Panc1 (cell line): ENCODE measurements around the gene PEX10. TPM values are rescaled to one million over a fixed set of nuclear protein-coding genes. Genes with fewer than 3 reads are reported as not detected.

Experiments
- ATAC-seq: fragments of 200-7000 bp; cut with Tn5 transposase; 2 replicates; pipeline ENCODE4 v1.9.1; 2020; ENCODE audit warnings: mild to moderate bottlenecking, moderate library complexity
- BruUV-seq: library from RNA; stranded (reverse); fragments of 400-500 nt; replicated peaks from 2 replicates; lab custom pipeline; 2021; lab: Mats Ljungman, UMichigan
- CTCF ChIA-PET: fragments of 300-600 bp; sonication (Branson Sonifier 250); formaldehyde crosslinking; loops from one replicate; lab custom pipeline; 2022; ENCODE audit warnings: antibody characterized with exemption; lab: Charles Lee
- POLR2A ChIA-PET: fragments of 300-600 bp; sonication (Branson Sonifier 250); formaldehyde crosslinking; loops from one replicate; lab custom pipeline; 2022; ENCODE audit warnings: antibody characterized with exemption; lab: Charles Lee
- DNase-seq: peaks from one replicate; pipeline ENCODE4 v3.0.0-alpha.2; 2010; ENCODE audit warnings: low read depth, low spot score
- H3K27ac ChIP-seq: 2 replicates; pipeline ENCODE4 v1.5.1; 2011; ENCODE audit warnings: mild to moderate bottlenecking, low read length, inconsistent platforms
- H3K27me3 ChIP-seq: fragments of 200-500 bp; sonication (Bioruptor generic); 2 replicates; pipeline ENCODE4 v1.6.0; 2014; ENCODE audit warnings: low read length, inconsistent platforms; ENCODE audit not compliant: control insufficient read depth, insufficient read depth
- H3K36me3 ChIP-seq: fragments of 200-500 bp; sonication (Bioruptor generic); 2 replicates; pipeline ENCODE4 v1.5.1; 2014; ENCODE audit warnings: inconsistent platforms, mild to moderate bottlenecking, low read length, moderate library complexity; ENCODE audit not compliant: control insufficient read depth, insufficient read depth
- H3K4me1 ChIP-seq: 2 replicates; pipeline ENCODE4 v1.5.1; 2011; ENCODE audit warnings: inconsistent platforms, mild to moderate bottlenecking, low read length, moderate library complexity; ENCODE audit not compliant: control insufficient read depth, insufficient read depth
- H3K4me3 ChIP-seq, 2 experiments: 2 replicates each; pipeline ENCODE4 v1.5.1; 2011 to 2012; ENCODE audit warnings: low read depth in 2 of 2, low read length in 2 of 2, mild to moderate bottlenecking in 2 of 2, inconsistent platforms in 1 of 2, moderate library complexity in 1 of 2
- H3K9me3 ChIP-seq: fragments of 200-500 bp; sonication (Bioruptor generic); 2 replicates; pipeline ENCODE4 v1.5.1; 2014; ENCODE audit warnings: low read depth, mild to moderate bottlenecking, inconsistent platforms, low read length, moderate library complexity; ENCODE audit not compliant: control insufficient read depth, insufficient read depth
- POLR2AphosphoS5 ChIP-seq: IDR thresholded peaks from 2 replicates; pipeline ENCODE4 v1.6.1; 2012; ENCODE audit warnings: mild to moderate bottlenecking, low read depth, low read length, moderate library complexity
- SIN3A ChIP-seq: IDR thresholded peaks from 2 replicates; pipeline ENCODE4 v1.6.1; 2012; ENCODE audit warnings: low read depth, mild to moderate bottlenecking, low read length, moderate library complexity, borderline replicate concordance; ENCODE audit not compliant: insufficient read depth
- TCF7L2 ChIP-seq: IDR thresholded peaks from 2 replicates; pipeline ENCODE4 v1.6.1; 2011; ENCODE audit warnings: mild to moderate bottlenecking, low read depth, low read length, inconsistent platforms
- in situ Hi-C: cut with HindIII; loops from 2 replicates; pipeline ENCODE4 v1.10.0; 2016; ENCODE audit warnings: low sequenced_read_pairs, low pct_unique_long_range_greater_than_20kb
- intact Hi-C: fragments of 100-400 bp; cut with micrococcal nuclease; formaldehyde crosslinking; loops from one replicate; pipeline ENCODE4 v1.10.0; 2022; ENCODE audit not compliant: unreplicated experiment
- total RNA-seq: library from RNA; stranded (reverse); gene quantifications from one replicate; pipeline ENCODE4 v1.2.1, GENCODE V29; 2021; ENCODE audit not compliant: unreplicated experiment
- TF ChIP-seq, protein P1 (sequence below), 2 experiments: IDR thresholded peaks; 2 replicates each; pipeline ENCODE4 v1.6.1; 2011 to 2012; ENCODE audit warnings: low read depth in 2 of 2, control low read depth in 1 of 2, low read length in 1 of 2, mild to moderate bottlenecking in 1 of 2, moderate library complexity in 1 of 2; ENCODE audit not compliant: insufficient read depth in 1 of 2
- TF ChIP-seq, protein P2 (sequence below): fragments of 450-650 bp; IDR thresholded peaks from 2 replicates; pipeline ENCODE4 v1.5.1; 2017; ENCODE audit warnings: mild to moderate bottlenecking

Gene PEX10
- total RNA-seq, 1 experiment from 2014 or later: 49.8 TPM

DNA sequence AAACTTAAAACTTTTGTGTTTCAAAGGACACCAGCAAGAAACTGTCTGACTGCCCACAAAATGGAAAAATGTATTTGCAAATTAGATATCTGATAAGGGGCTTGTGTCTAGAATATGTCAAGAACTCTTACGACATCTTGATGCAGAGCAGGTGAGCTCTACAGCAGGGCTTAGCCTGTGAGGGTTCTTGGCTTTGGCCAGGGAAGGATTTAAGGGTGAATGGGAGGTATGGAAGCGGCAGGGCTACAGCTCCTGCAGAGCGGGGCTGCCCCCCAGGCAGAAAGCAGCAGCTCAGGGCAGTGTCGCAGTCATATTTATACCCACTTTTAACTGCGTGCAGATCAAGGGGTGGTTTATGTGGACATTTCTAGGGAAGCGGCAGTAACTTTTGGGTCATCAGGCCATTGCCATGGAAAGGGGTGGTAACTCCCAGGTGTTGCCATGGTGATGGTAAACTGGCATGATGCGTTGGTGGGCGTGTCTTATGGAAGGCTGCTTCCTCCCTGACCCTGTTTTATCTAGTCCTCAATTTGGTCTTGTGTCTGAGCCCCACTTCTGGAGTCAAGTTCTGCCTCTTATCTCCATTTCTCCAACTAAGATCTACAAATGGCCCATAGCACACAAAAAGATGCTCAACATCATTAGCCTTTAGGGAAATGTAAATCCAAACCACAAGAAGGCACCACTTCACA lies 44.2 kb downstream of the PEX10 start:
- Histone ChIP-seq H3K9me3 (no peaks in the 10 kb centered on the region), H3K27ac (no peak overlapping the region), H3K4me3 (no peak overlapping the region), H3K27me3 (no peaks in the 10 kb centered on the region), H3K36me3 (no peaks in the 10 kb centered on the region), H3K4me1 (no peaks in the 10 kb centered on the region)
- TF ChIP-seq, protein P1, sequence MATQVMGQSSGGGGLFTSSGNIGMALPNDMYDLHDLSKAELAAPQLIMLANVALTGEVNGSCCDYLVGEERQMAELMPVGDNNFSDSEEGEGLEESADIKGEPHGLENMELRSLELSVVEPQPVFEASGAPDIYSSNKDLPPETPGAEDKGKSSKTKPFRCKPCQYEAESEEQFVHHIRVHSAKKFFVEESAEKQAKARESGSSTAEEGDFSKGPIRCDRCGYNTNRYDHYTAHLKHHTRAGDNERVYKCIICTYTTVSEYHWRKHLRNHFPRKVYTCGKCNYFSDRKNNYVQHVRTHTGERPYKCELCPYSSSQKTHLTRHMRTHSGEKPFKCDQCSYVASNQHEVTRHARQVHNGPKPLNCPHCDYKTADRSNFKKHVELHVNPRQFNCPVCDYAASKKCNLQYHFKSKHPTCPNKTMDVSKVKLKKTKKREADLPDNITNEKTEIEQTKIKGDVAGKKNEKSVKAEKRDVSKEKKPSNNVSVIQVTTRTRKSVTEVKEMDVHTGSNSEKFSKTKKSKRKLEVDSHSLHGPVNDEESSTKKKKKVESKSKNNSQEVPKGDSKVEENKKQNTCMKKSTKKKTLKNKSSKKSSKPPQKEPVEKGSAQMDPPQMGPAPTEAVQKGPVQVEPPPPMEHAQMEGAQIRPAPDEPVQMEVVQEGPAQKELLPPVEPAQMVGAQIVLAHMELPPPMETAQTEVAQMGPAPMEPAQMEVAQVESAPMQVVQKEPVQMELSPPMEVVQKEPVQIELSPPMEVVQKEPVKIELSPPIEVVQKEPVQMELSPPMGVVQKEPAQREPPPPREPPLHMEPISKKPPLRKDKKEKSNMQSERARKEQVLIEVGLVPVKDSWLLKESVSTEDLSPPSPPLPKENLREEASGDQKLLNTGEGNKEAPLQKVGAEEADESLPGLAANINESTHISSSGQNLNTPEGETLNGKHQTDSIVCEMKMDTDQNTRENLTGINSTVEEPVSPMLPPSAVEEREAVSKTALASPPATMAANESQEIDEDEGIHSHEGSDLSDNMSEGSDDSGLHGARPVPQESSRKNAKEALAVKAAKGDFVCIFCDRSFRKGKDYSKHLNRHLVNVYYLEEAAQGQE (IDR thresholded peaks at IDR 0.05; ENCODE audit: insufficient read depth in 1 of 2, low read depth in 2 of 2, low read length in 1 of 2): no peak
- no peak for TF ChIP-seq SIN3A
- TF ChIP-seq POLR2AphosphoS5: no peak
- TF ChIP-seq TCF7L2: no peak
- TF ChIP-seq, protein P2, sequence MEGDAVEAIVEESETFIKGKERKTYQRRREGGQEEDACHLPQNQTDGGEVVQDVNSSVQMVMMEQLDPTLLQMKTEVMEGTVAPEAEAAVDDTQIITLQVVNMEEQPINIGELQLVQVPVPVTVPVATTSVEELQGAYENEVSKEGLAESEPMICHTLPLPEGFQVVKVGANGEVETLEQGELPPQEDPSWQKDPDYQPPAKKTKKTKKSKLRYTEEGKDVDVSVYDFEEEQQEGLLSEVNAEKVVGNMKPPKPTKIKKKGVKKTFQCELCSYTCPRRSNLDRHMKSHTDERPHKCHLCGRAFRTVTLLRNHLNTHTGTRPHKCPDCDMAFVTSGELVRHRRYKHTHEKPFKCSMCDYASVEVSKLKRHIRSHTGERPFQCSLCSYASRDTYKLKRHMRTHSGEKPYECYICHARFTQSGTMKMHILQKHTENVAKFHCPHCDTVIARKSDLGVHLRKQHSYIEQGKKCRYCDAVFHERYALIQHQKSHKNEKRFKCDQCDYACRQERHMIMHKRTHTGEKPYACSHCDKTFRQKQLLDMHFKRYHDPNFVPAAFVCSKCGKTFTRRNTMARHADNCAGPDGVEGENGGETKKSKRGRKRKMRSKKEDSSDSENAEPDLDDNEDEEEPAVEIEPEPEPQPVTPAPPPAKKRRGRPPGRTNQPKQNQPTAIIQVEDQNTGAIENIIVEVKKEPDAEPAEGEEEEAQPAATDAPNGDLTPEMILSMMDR: no peak
- in situ Hi-C loops: no loop called here
- intact Hi-C loops: no loop called here
- DNase-seq: no peak
- ChIA-PET CTCF (no interaction called here), POLR2A (no interaction called here)
- ATAC-seq: 0 out of 2 replicates have a peak, but pooled peaks have one; percentile 57
- no TSS peak for BruUV-seq

- Histone ChIP-seq H3K27ac (no peak overlapping the region), H3K4me1 (no peaks in the 10 kb centered on the region), H3K27me3 (no peaks in the 10 kb centered on the region), H3K4me3 (no peak overlapping the region), H3K36me3 (no peaks in the 10 kb centered on the region), H3K9me3 (no peaks in the 10 kb centered on the region)
- POLR2A ChIA-PET: interaction anchor here (0.6 to 0.7 kb wide), 2 partner anchors 9 to 20 kb away, joined by 4 to 5 read pairs; no protein-coding TSS in a partner anchor
- no peak for DNase-seq
- intact Hi-C loops (no loop called here), in situ Hi-C loops (no loop called here)
- ATAC-seq: no peak
- TF ChIP-seq POLR2AphosphoS5 (no peak), SIN3A (no peak), TCF7L2 (no peak)
- TF ChIP-seq, protein P1 (IDR thresholded peaks at IDR 0.05; ENCODE audit: insufficient read depth in 1 of 2, low read depth in 2 of 2, low read length in 1 of 2): no peak
- TF ChIP-seq, protein P2: no peak
- CTCF ChIA-PET: no interaction called here
- no TSS peak for BruUV-seq
Measured at GRCh38 chr1:2363847-2364513, 48.4 kb downstream of the PEX10 start.
